ENCODE results near the gene DGCR8. TPM values are rescaled to one million over a fixed set of nuclear protein-coding genes. Genes with fewer than 3 reads are reported as not detected.

Gene DGCR8
- total and polyA plus RNA-seq, 2 of the 4 experiments (the other 2 are of a cell fraction), result 16.7 to 25.3 TPM

GRCh38 chr22:20110359-20110985 lies 30.4 kb downstream of the DGCR8 start (continued):
- no peak for TF ChIP-seq BHLHE40 (IDR thresholded peaks at IDR 0.05; ENCODE audit: low read depth, low read length)
- TF ChIP-seq USF2 (IDR thresholded peaks at IDR 0.05; ENCODE audit: low read depth, low read length), result no peak

GRCh38 chr22:20111045-20111688 lies 31.1 kb downstream of the DGCR8 start:
- WGBS, 2 experiments (ENCODE audit: extremely low coverage in 2 of 2, insufficient read length in 1 of 2), result 74% methylated on average over 5 of the region's 14 CpGs; no CpG with 5 or more reads in 1 of the 2 experiments
- peak; percentile 5 for DNase-seq
- no peaks in the 10 kb centered on the region for H3K9me3 ChIP-seq (ENCODE audit: control insufficient read depth, insufficient read depth, low read length)
- H3K4me3 ChIP-seq (ENCODE audit: insufficient read depth, low read depth, low read length), result no peak overlapping the region
- H2BK20ac ChIP-seq (ENCODE audit: low read depth, low read length), result no peak overlapping the region
- no peak overlapping the region for H3K4ac ChIP-seq (ENCODE audit: low read depth, low read length)
- BruUV-seq (replicated peaks), result no TSS peak
- H2AK9ac ChIP-seq (replicated peaks; ENCODE audit: low read depth, low read length, poor library complexity), result no peak overlapping the region
- H3K36me3 ChIP-seq (ENCODE audit: control insufficient read depth, insufficient read depth, low read length), result peaks cover 87% of the 10 kb centered on the region
- TF ChIP-seq RFX5 (IDR thresholded peaks at IDR 0.05; ENCODE audit: low read depth, low read length) (no peak), CTCF (conservative IDR thresholded peaks at IDR 0.05; ENCODE audit: low read depth, low read length) (peak; percentile 40)
- intact Hi-C loops (cut with micrococcal nuclease), result no loop called here
- no peak overlapping the region for H2BK5ac ChIP-seq (ENCODE audit: low read depth, low read length, poor library complexity, severe bottlenecking)
- no peak overlapping the region for H3K14ac ChIP-seq (replicated peaks; ENCODE audit: low read depth, low read length)
- in situ Hi-C loops (cut with MboI; ENCODE audit: low sequenced_read_pairs), result no loop called here
- dilution Hi-C loops (cut with HindIII; ENCODE audit: low sequenced_read_pairs, unreplicated experiment), result no loop called here
- H3K56ac ChIP-seq (ENCODE audit: extremely low read depth, insufficient read depth, low read length), result no peak overlapping the region
- no peaks in the 10 kb centered on the region for H3K27me3 ChIP-seq (ENCODE audit: control insufficient read depth, insufficient read depth, low read length)
- no peak overlapping the region for H2BK15ac ChIP-seq (ENCODE audit: low read depth, low read length)
- H4K8ac ChIP-seq (ENCODE audit: low read depth in 2 of 2, low read length in 2 of 2), result no peak overlapping the region; a peak in 1 of 4 replicates
- H3K4me2 ChIP-seq (ENCODE audit: low read depth, low read length), result no peak overlapping the region
- H3K9ac ChIP-seq (ENCODE audit: low read depth, low read length), result no peak overlapping the region
- POLR2A ChIA-PET (ENCODE audit: unreplicated experiment), result no interaction called here
- peaks cover 36% of the 10 kb centered on the region for H4K20me1 ChIP-seq (ENCODE audit: insufficient read depth, low read length)
- H2AFZ ChIP-seq (replicated peaks; ENCODE audit: low read length, poor library complexity), result no peak overlapping the region
- H4K91ac ChIP-seq (ENCODE audit: insufficient read depth, low read depth, low read length), result no peak overlapping the region
- no peak overlapping the region for H3K23ac ChIP-seq (ENCODE audit: low read depth, low read length)
- peaks cover 2% of the 10 kb centered on the region; the same call in 1 of the 2 replicates for H3K4me1 ChIP-seq (ENCODE audit: control insufficient read depth, insufficient read depth, low read length)
- H4K5ac ChIP-seq (ENCODE audit: low read depth, low read length), result no peak overlapping the region
- H3K79me1 ChIP-seq (ENCODE audit: low read depth in 1 of 2, low read length in 2 of 2), result peaks cover 11 to 35% of the 10 kb centered on the region in 2 experiments; a peak in 3 of 4 replicates
- no peak overlapping the region for H2AK5ac ChIP-seq (ENCODE audit: low read depth, low read length)
- no peak overlapping the region for H3K18ac ChIP-seq (ENCODE audit: low read depth, low read length)
- H3K27ac ChIP-seq (ENCODE audit: insufficient read depth, low read length), result no peak overlapping the region
- peak; percentile 16; the same call in 1 of the 2 replicates for ATAC-seq (ENCODE audit: low read depth)
- H3K9me1 ChIP-seq (ENCODE audit: insufficient read depth, low read length), result no peaks in the 10 kb centered on the region
- no peak overlapping the region for H2BK120ac ChIP-seq (ENCODE audit: low read depth, low read length)
- CTCF ChIA-PET, result no interaction called here
